ENCODE measurements around the gene TMEM164.
"Not testable (repeated sequence)": the region's sequence is repeated elsewhere in the genome, so short reads cannot be mapped to it uniquely, and the experiment has no call there.

The TMEM164 gene

GRCh38 chrX:110138557-110138956 is 135.6 kb downstream of the TMEM164 start:
- no peak for DNase-seq

GRCh38 chrX:110139172-110139571 is 136.3 kb downstream of the TMEM164 start:
- no peak for DNase-seq

GRCh38 chrX:110142096-110142495 is 139.2 kb downstream of the TMEM164 start:
- no peak for DNase-seq

- DNase-seq = no peak
Measured at GRCh38 chrX:110143454-110144210, 140.7 kb downstream of the TMEM164 start.

GRCh38 chrX:110145311-110145710 is 142.4 kb downstream of the TMEM164 start:
- no peak for DNase-seq

GRCh38 chrX:110145854-110146253 is 142.9 kb downstream of the TMEM164 start:
- DNase-seq = no peak

- peak; percentile 42 for DNase-seq
Measured at GRCh38 chrX:110146521-110146920, 143.6 kb downstream of the TMEM164 start.

- no peak for DNase-seq
Measured at GRCh38 chrX:110153244-110153643, 150.3 kb downstream of the TMEM164 start.

GRCh38 chrX:110153896-110154295 is 151.0 kb downstream of the TMEM164 start:
- no peak for DNase-seq

- DNase-seq = not testable (repeated sequence)
Measured at GRCh38 chrX:110154328-110154727, 151.4 kb downstream of the TMEM164 start.

- no peak for DNase-seq
Measured at GRCh38 chrX:110155759-110156158, 152.8 kb downstream of the TMEM164 start.

- DNase-seq = no peak
Measured at GRCh38 chrX:110156167-110156754, 153.3 kb downstream of the TMEM164 start.

- DNase-seq = no peak
Measured at GRCh38 chrX:110157444-110157843, 154.5 kb downstream of the TMEM164 start.

GRCh38 chrX:110159235-110159634 is 156.3 kb downstream of the TMEM164 start:
- no peak for DNase-seq

GRCh38 chrX:110159865-110160264 is 157.0 kb downstream of the TMEM164 start:
- no peak for DNase-seq

GRCh38 chrX:110161361-110161686 is 158.4 kb downstream of the TMEM164 start:
- DNase-seq = no peak

GRCh38 chrX:110162131-110162530 is 159.2 kb downstream of the TMEM164 start:
- DNase-seq = no peak

GRCh38 chrX:110162867-110163266 is 160.0 kb downstream of the TMEM164 start:
- no peak for DNase-seq

- DNase-seq = no peak
Measured at GRCh38 chrX:110163488-110163887, 160.6 kb downstream of the TMEM164 start.

- no peak for DNase-seq
Measured at GRCh38 chrX:110167952-110168451, 165.1 kb downstream of the TMEM164 start.

GRCh38 chrX:110168585-110168984 is 165.7 kb downstream of the TMEM164 start:
- DNase-seq = no peak

- no peak for DNase-seq
Measured at GRCh38 chrX:110170029-110170428, 167.1 kb downstream of the TMEM164 start.

GRCh38 chrX:110171442-110171841 is 168.5 kb downstream of the TMEM164 start:
- no peak for DNase-seq

GRCh38 chrX:110172215-110172614 is 169.3 kb downstream of the TMEM164 start:
- DNase-seq = no peak
